ENCODE data around the gene TTC16. TPM values are rescaled to one million over a fixed set of nuclear protein-coding genes. Genes with fewer than 3 reads are reported as not detected.
A peak's percentile ranks its signal among the peaks of the same experiment; 100 is the strongest.

The TTC16 gene
- total and polyA plus RNA-seq, 2 of the 8 experiments (the other 6 are each of a cell fraction or from before 2014, with no cell fraction given) = 0.03 TPM; not detected in 1

DNA sequence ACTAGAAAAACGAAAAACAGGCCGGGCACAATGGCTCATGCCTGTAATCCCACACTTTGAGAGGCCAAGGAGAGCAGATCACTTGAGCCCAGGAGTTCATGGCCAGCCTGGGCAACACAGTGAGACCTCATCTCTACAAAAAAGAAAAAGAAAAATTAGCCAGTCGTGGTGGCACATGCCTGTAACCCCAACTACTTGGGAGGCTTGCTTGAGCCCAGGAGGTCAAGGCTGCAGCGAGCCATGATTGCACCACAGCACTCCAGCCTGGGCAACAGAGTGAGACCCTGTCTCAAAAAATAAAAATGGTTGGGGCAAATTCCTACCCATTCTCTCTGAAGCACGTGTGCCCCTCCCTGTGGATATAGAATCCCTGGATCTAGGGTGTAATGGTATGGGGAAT is 17.5 kb upstream of the TTC16 start:
- Histone ChIP-seq H4K91ac (replicated peaks; ENCODE audit: insufficient read length, low read length) (no peak overlapping the region), H3K23me2 (ENCODE audit: low read depth, low read length) (0 out of 2 replicates have a peak, but pooled peaks cover 1% of the 10 kb centered on the region), H3K36me3 (ENCODE audit: control insufficient read depth in 2 of 4, insufficient read depth in 4 of 4, low read length in 3 of 4) (no peaks in the 10 kb centered on the region; a peak in 1 of 8 replicates), H3K27ac (ENCODE audit: low read depth, low read length) (no peak overlapping the region), H3K27me3 (replicated peaks in 1 of 4; ENCODE audit: control insufficient read depth in 3 of 4, extremely low read depth in 1 of 4, insufficient read depth in 3 of 4, low read length in 3 of 4) (no peaks in the 10 kb centered on the region), H2AFZ (ENCODE audit: low read length) (no peak overlapping the region), H2AK5ac (ENCODE audit: low read depth, low read length) (no peak overlapping the region), H3K4me2 (ENCODE audit: insufficient read depth in 1 of 2, low read depth in 2 of 2, low read length in 2 of 2) (peak overlapping the region in 1 of 2 experiments; percentile 55; a peak in 2 of 4 replicates), H2BK20ac (ENCODE audit: low read length) (no peak overlapping the region), H2BK5ac (ENCODE audit: low read depth, low read length) (no peak overlapping the region), H3K4me3 (ENCODE audit: extremely low read depth in 1 of 4, insufficient read depth in 2 of 4, low read depth in 3 of 4, low read length in 4 of 4) (0 out of 8 replicates have a peak overlapping the region, but pooled peaks of 1 of the 4 experiments have one; percentile 59), H3K4me1 (replicated peaks in 1 of 4; ENCODE audit: control insufficient read depth in 3 of 4, insufficient read depth in 4 of 4, low read length in 3 of 4) (no peaks in the 10 kb centered on the region), H3K56ac (replicated peaks; ENCODE audit: insufficient read length, low read depth, low read length) (no peak overlapping the region), H3K23ac (ENCODE audit: insufficient read length) (no peak overlapping the region), H3K9ac (replicated peaks in 1 of 4; ENCODE audit: extremely low read depth in 1 of 4, low read depth in 3 of 4, low read length in 3 of 4) (no peak overlapping the region), H3K4ac (replicated peaks; ENCODE audit: insufficient read length, low read depth, low read length) (no peak overlapping the region), H2BK12ac (ENCODE audit: low read depth, low read length) (no peak overlapping the region), H4K8ac (ENCODE audit: extremely low read depth, insufficient read depth, low read length) (no peak overlapping the region), H4K5ac (ENCODE audit: insufficient read length, low read depth, low read length) (no peak overlapping the region), H4K20me1 (replicated peaks in 1 of 2; ENCODE audit: control insufficient read depth in 1 of 2, insufficient read depth in 2 of 2, low read length in 2 of 2) (no peaks in the 10 kb centered on the region), H3K18ac (ENCODE audit: extremely low read depth, low read length) (no peak overlapping the region), H2BK15ac (ENCODE audit: low read length) (no peak overlapping the region), H3K9me3 (ENCODE audit: insufficient read depth in 2 of 2, low read depth in 1 of 2, low read length in 1 of 2) (no peaks in the 10 kb centered on the region), H3K79me1 (ENCODE audit: low read depth, low read length) (no peaks in the 10 kb centered on the region), H3K14ac (ENCODE audit: insufficient read length) (no peak overlapping the region), H2BK120ac (replicated peaks; ENCODE audit: low read depth, low read length) (no peak overlapping the region), H3K79me2 (ENCODE audit: control insufficient read depth in 1 of 2, insufficient read depth in 2 of 2, low read length in 2 of 2) (no peaks in the 10 kb centered on the region)
- 89% methylated on average over 5 of the region's 5 CpGs; no CpG with 5 or more reads in 1 of the 2 experiments for WGBS, 2 experiments (ENCODE audit: extremely low coverage in 1 of 2, insufficient coverage in 1 of 2, insufficient read length in 1 of 2, insufficient replicate concordance in 2 of 2, low coverage in 1 of 2, low lambda C conversion rate in 2 of 2, missing lambda C conversion rate in 1 of 2)
- ChIA-PET CTCF (ENCODE audit: partially characterized antibody) (interaction anchor here (0.7 to 1.0 kb wide), 2 partner anchors 8 to 107 kb away, joined by 3 read pairs; partner anchors contain the start of gene CFAP157), POLR2A (ENCODE audit: partially characterized antibody) (interaction anchor here (0.9 to 1.0 kb wide), 2 partner anchors 10 to 33 kb away, joined by 3 read pairs; no protein-coding TSS in a partner anchor)
- FAIRE-seq = no peak
- TF ChIP-seq SP1 (IDR thresholded peaks at IDR 0.05; ENCODE audit: low read depth, low read length) = no peak
- TF ChIP-seq TCF12 (IDR thresholded peaks at IDR 0.05; ENCODE audit: low read depth, low read length) = no peak
- TF ChIP-seq POLR2A (IDR thresholded peaks at IDR 0.05; ENCODE audit: control extremely low read depth in 1 of 2, low read depth in 2 of 2, low read length in 2 of 2) = no peak
- no peak for TF ChIP-seq BRCA1 (IDR thresholded peaks at IDR 0.05; ENCODE audit: low read depth, low read length)
- no peak for TF ChIP-seq PHF8 (conservative IDR thresholded peaks at IDR 0.05; ENCODE audit: low read depth, low read length)
- no peak for TF ChIP-seq BCL11A (IDR thresholded peaks at IDR 0.05; ENCODE audit: low read depth in 2 of 2, low read length in 2 of 2)
- TF ChIP-seq, protein P1, sequence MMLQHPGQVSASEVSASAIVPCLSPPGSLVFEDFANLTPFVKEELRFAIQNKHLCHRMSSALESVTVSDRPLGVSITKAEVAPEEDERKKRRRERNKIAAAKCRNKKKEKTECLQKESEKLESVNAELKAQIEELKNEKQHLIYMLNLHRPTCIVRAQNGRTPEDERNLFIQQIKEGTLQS (IDR thresholded peaks at IDR 0.05; ENCODE audit: insufficient read depth, low read depth, low read length) = no peak
- no peak for TF ChIP-seq CTBP2 (IDR thresholded peaks at IDR 0.05; ENCODE audit: borderline replicate concordance, insufficient read depth, insufficient read length, low read length)
- no peak for TF ChIP-seq GABPA (IDR thresholded peaks at IDR 0.05; ENCODE audit: borderline replicate concordance, insufficient read depth, low read length)
- no peak for TF ChIP-seq GTF2F1 (IDR thresholded peaks at IDR 0.05; ENCODE audit: borderline replicate concordance, low read depth, low read length)
- no peak for TF ChIP-seq RAD21 (IDR thresholded peaks at IDR 0.05 in 1 of 2, conservative IDR thresholded peaks at IDR 0.05 in 1 of 2; ENCODE audit: low read depth in 2 of 2, low read length in 2 of 2)
- TF ChIP-seq HDAC6 (IDR thresholded peaks at IDR 0.05; ENCODE audit: low read depth, low read length) = no peak
- no peak for TF ChIP-seq SAP30 (IDR thresholded peaks at IDR 0.05; ENCODE audit: insufficient read depth, insufficient replicate concordance, low read length)
- no peak for DNase-seq (ENCODE audit: low read depth in 1 of 2, low spot score in 2 of 2)
